ENCODE measurements around the gene EGF.

EGF gene

DNA sequence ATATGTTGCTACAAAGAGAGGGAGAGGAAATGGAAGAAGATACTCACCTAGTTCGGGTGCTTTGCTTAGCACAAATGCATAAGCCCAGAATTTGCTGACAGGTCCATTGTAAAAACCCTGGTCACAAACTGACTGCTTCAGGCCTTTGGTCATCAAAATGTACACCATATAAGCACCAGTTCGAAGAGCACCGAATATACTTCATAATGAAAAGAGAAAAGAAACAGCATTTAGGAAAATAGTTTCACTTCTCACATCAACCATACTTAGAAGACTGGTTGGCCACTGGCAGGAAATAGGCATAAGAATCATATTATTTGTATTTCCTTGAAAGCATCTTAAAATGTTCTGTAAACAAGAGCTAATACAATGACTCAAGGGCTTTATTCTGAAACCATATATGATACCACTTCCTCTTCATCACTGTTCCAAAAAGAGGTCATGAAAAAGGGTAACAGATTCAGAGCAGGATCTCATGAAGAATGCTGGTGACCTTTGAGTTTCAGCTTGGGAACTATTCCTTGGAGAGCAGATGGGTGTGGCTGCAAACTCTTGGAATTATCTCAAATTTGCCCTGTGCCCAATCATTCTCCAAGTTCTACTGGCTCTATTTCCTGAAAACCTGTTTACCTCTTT lies 147.0 kb downstream of the EGF start:
- CTCF ChIA-PET: interaction anchor here (1.3 to 1.9 kb wide), 2 partner anchors 9 to 285 kb away, joined by 3 to 5 read pairs; no protein-coding TSS in a partner anchor
- no peak overlapping the region for H3K4me3 ChIP-seq (ENCODE audit: low read depth, low read length)
- H3K9me3 ChIP-seq (ENCODE audit: control insufficient read depth, insufficient read depth, low read depth, low read length): no peaks in the 10 kb centered on the region
- POLR2A ChIA-PET: no interaction called here
- no peaks in the 10 kb centered on the region for H3K4me1 ChIP-seq (ENCODE audit: control insufficient read depth, insufficient read depth, low read length)
- no peak overlapping the region for H3K27ac ChIP-seq (ENCODE audit: extremely low read depth, low read depth, low read length)
- H3K36me3 ChIP-seq (ENCODE audit: control insufficient read depth in 2 of 2, insufficient read depth in 1 of 2, low read length in 2 of 2): no peaks in the 10 kb centered on the region
- TF ChIP-seq ZNF544 (tag by site-specific recombination; IDR thresholded peaks at IDR 0.05): no peak
- TF ChIP-seq, protein P1, sequence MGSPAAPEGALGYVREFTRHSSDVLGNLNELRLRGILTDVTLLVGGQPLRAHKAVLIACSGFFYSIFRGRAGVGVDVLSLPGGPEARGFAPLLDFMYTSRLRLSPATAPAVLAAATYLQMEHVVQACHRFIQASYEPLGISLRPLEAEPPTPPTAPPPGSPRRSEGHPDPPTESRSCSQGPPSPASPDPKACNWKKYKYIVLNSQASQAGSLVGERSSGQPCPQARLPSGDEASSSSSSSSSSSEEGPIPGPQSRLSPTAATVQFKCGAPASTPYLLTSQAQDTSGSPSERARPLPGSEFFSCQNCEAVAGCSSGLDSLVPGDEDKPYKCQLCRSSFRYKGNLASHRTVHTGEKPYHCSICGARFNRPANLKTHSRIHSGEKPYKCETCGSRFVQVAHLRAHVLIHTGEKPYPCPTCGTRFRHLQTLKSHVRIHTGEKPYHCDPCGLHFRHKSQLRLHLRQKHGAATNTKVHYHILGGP (tag by site-specific recombination; IDR thresholded peaks at IDR 0.05): peak; percentile 60

DNA sequence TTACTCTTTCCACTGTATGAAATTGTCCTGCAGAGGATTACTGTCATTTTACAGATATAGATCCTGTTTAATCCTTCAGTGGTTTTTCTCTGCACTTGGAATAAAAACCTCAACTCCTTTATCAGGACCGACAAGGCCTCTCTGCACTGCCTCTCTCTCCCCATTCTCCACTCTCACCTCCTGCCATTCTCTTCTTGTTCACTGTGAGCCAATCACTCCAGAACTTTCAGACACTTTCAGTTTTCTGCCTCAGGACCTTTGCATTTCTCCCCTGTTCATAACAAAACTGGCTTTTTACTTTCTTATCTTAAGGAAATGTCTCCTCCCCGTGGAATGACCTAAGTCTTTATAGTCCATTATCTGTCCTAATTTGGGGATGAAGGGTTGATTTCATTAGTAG lies 148.4 kb downstream of the EGF start:
- POLR2A ChIA-PET: no interaction called here
- CTCF ChIA-PET: interaction anchor here (1.9 kb wide), 1 partner anchor 11 kb away, joined by 5 read pairs; no protein-coding TSS in a partner anchor
- Histone ChIP-seq H3K36me3 (ENCODE audit: control insufficient read depth in 2 of 2, insufficient read depth in 1 of 2, low read length in 2 of 2) (no peaks in the 10 kb centered on the region), H3K4me3 (ENCODE audit: low read depth, low read length) (no peak overlapping the region), H3K27ac (ENCODE audit: extremely low read depth, low read depth, low read length) (no peak overlapping the region), H3K9me3 (ENCODE audit: control insufficient read depth, insufficient read depth, low read depth, low read length) (no peaks in the 10 kb centered on the region), H3K4me1 (ENCODE audit: control insufficient read depth, insufficient read depth, low read length) (no peaks in the 10 kb centered on the region)
- TF ChIP-seq ZNF623 (tag by site-specific recombination; IDR thresholded peaks at IDR 0.05): peak; percentile 60
- peak; percentile 87 for TF ChIP-seq PRDM1 (tag by site-specific recombination; IDR thresholded peaks at IDR 0.05)
- TF ChIP-seq ZNF777 (tag by site-specific recombination; IDR thresholded peaks at IDR 0.05; ENCODE audit: borderline replicate concordance): no peak
